ENCODE data around the gene TBL1X.

GRCh38 chrX:9501362-9501761 lies 36.5 kb downstream of the TBL1X start:
- TF ChIP-seq, protein P1, sequence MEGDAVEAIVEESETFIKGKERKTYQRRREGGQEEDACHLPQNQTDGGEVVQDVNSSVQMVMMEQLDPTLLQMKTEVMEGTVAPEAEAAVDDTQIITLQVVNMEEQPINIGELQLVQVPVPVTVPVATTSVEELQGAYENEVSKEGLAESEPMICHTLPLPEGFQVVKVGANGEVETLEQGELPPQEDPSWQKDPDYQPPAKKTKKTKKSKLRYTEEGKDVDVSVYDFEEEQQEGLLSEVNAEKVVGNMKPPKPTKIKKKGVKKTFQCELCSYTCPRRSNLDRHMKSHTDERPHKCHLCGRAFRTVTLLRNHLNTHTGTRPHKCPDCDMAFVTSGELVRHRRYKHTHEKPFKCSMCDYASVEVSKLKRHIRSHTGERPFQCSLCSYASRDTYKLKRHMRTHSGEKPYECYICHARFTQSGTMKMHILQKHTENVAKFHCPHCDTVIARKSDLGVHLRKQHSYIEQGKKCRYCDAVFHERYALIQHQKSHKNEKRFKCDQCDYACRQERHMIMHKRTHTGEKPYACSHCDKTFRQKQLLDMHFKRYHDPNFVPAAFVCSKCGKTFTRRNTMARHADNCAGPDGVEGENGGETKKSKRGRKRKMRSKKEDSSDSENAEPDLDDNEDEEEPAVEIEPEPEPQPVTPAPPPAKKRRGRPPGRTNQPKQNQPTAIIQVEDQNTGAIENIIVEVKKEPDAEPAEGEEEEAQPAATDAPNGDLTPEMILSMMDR (optimal IDR thresholded peaks at IDR 0.05 in 1 of 3, IDR thresholded peaks at IDR 0.05 in 1 of 3, conservative IDR thresholded peaks at IDR 0.05 in 1 of 3; ENCODE audit: extremely low read depth in 1 of 3, insufficient read depth in 2 of 3, low read length in 3 of 3) = no peak
- no peak for TF ChIP-seq EZH2 (IDR thresholded peaks at IDR 0.05; ENCODE audit: low read length)

Measured in keratinocyte (primary cell).